GM23338 (cell line): ENCODE results near the gene DOCK11. TPM values are rescaled to one million over a fixed set of nuclear protein-coding genes. Genes with fewer than 3 reads are reported as not detected.

Experiments
- ATAC-seq: fragments of 200-7000 bp; cut with Tn5 transposase; 3 replicates; pipeline ENCODE4 v1.9.1; 2020
- DNase-seq: peaks from one replicate; pipeline ENCODE4 v3.0.0-alpha.2; 2015; ENCODE audit warnings: low spot score
- H2AFZ ChIP-seq: fragments of 200-600 bp; sonication (generic); 2 replicates; pipeline ENCODE4 v1.8.0; 2016; ENCODE audit warnings: antibody characterized with exemption, mild to moderate bottlenecking, moderate library complexity
- H3F3A ChIP-seq: fragments of 200-600 bp; sonication (generic); replicated peaks from 2 replicates; pipeline ENCODE4 v1.8.0; 2017; ENCODE audit warnings: antibody characterized with exemption, mixed run types, low read depth
- H3K27ac ChIP-seq: fragments of 200-600 bp; sonication (generic); 2 replicates; pipeline ENCODE4 v1.6.1; 2016; ENCODE audit warnings: low read depth
- H3K27me3 ChIP-seq: fragments of 200-600 bp; sonication (generic); 2 replicates; pipeline ENCODE4 v1.8.0; 2016; ENCODE audit warnings: mild to moderate bottlenecking, mixed run types, moderate library complexity; ENCODE audit not compliant: insufficient read depth
- H3K36me3 ChIP-seq: fragments of 200-600 bp; sonication (generic); 2 replicates; pipeline ENCODE4 v1.8.0; 2016; ENCODE audit warnings: mild to moderate bottlenecking; ENCODE audit not compliant: insufficient read depth
- H3K4me1 ChIP-seq: fragments of 200-600 bp; sonication (generic); 2 replicates; pipeline ENCODE4 v1.8.0; 2016; ENCODE audit warnings: mild to moderate bottlenecking, moderate library complexity; ENCODE audit not compliant: insufficient read depth
- H3K4me2 ChIP-seq: fragments of 200-600 bp; sonication (generic); 2 replicates; pipeline ENCODE4 v1.7.1; 2017; ENCODE audit warnings: mixed run types
- H3K4me3 ChIP-seq: fragments of 200-600 bp; sonication (generic); 2 replicates; pipeline ENCODE4 v1.6.1; 2016; ENCODE audit warnings: mixed run types
- H3K79me2 ChIP-seq: fragments of 200-600 bp; sonication (generic); replicated peaks from 2 replicates; pipeline ENCODE4 v1.8.0; 2017; ENCODE audit warnings: mild to moderate bottlenecking; ENCODE audit not compliant: insufficient read depth
- H3K9me2 ChIP-seq: fragments of 200-600 bp; sonication (generic); 2 replicates; pipeline ENCODE4 v1.8.0; 2017; ENCODE audit not compliant: insufficient read depth
- H4K20me1 ChIP-seq: fragments of 200-600 bp; sonication (generic); replicated peaks from 2 replicates; pipeline ENCODE4 v1.8.0; 2017; ENCODE audit warnings: mild to moderate bottlenecking; ENCODE audit not compliant: insufficient read depth
- H3K27ac Mint-ChIP-seq: 2 replicates; pipeline ENCODE4 v1.8.0; 2020; ENCODE audit warnings: inconsistent platforms, mild to moderate bottlenecking, moderate library complexity, mixed read lengths
- H3K27me3 Mint-ChIP-seq: 3 replicates; pipeline ENCODE4 v1.8.0; 2022; ENCODE audit warnings: low read depth, mild to moderate bottlenecking, moderate library complexity, mixed read lengths, inconsistent platforms; ENCODE audit not compliant: insufficient read depth, poor library complexity
- H3K36me3 Mint-ChIP-seq: 3 replicates; pipeline ENCODE4 v1.8.0; 2021; ENCODE audit warnings: low read depth, mild to moderate bottlenecking, inconsistent platforms, moderate library complexity, mixed read lengths
- H3K4me1 Mint-ChIP-seq: 3 replicates; pipeline ENCODE4 v1.8.0; 2020; ENCODE audit warnings: mild to moderate bottlenecking, inconsistent platforms, mixed read lengths
- H3K4me3 Mint-ChIP-seq: 3 replicates; pipeline ENCODE4 v1.8.0; 2021; ENCODE audit warnings: moderate library complexity, mild to moderate bottlenecking, inconsistent platforms, mixed read lengths
- H3K9me3 Mint-ChIP-seq: 3 replicates; pipeline ENCODE4 v1.8.0; 2020; ENCODE audit warnings: moderate library complexity, mild to moderate bottlenecking, inconsistent platforms, mixed read lengths
- CREB1 ChIP-seq: fragments of 250-450 bp; sonication (Bioruptor Pico); IDR thresholded peaks from 2 replicates; pipeline ENCODE4 v1.5.0; 2020; ENCODE audit warnings: low read depth, mild to moderate bottlenecking, moderate library complexity
- CTCF ChIP-seq, 2 experiments: fragments of 200-600 bp in 1 of 2; sonication (generic) in 1 of 2; conservative IDR thresholded peaks; 2 replicates each; pipeline versions ENCODE4 v1.5.1 to v1.6.1; 2016 to 2017; ENCODE audit warnings: antibody characterized with exemption in 2 of 2, low read depth in 2 of 2, mild to moderate bottlenecking in 2 of 2, moderate library complexity in 1 of 2
- EZH2 ChIP-seq: fragments of 200-600 bp; sonication (generic); IDR thresholded peaks from one replicate; pipeline ENCODE4 v1.8.0; 2017; ENCODE audit warnings: antibody characterized with exemption, mild to moderate bottlenecking, low read depth; ENCODE audit not compliant: unreplicated experiment
- EZH2phosphoT487 ChIP-seq: fragments of 200-600 bp; sonication (generic); IDR thresholded peaks from one replicate; pipeline ENCODE4 v1.8.1; 2018; ENCODE audit warnings: antibody characterized with exemption; ENCODE audit not compliant: unreplicated experiment
- JUNB ChIP-seq: IDR thresholded peaks from one replicate; pipeline ENCODE4 v1.6.1; 2016; ENCODE audit warnings: antibody characterized with exemption; ENCODE audit not compliant: unreplicated experiment
- NANOG ChIP-seq: IDR thresholded peaks from 2 replicates; pipeline ENCODE4 v1.6.1; 2016; ENCODE audit warnings: antibody characterized with exemption, borderline replicate concordance
- POLR2AphosphoS5 ChIP-seq: IDR thresholded peaks from 2 replicates; pipeline ENCODE4 v1.6.1; 2016; ENCODE audit warnings: antibody characterized with exemption, low read depth
- STAT1 ChIP-seq: IDR thresholded peaks from one replicate; pipeline ENCODE4 v1.6.1; 2016; ENCODE audit warnings: antibody characterized with exemption; ENCODE audit not compliant: unreplicated experiment
- ZNF114 ChIP-seq: fragments of 250-450 bp; sonication (Bioruptor Pico); IDR thresholded peaks from 2 replicates; pipeline ENCODE4 v1.5.0; 2020; ENCODE audit warnings: mild to moderate bottlenecking, moderate library complexity
- ZNF331 ChIP-seq: fragments of 250-450 bp; sonication (Bioruptor Pico); IDR thresholded peaks from 2 replicates; pipeline ENCODE4 v1.5.0; 2020; ENCODE audit warnings: low read depth, mild to moderate bottlenecking, moderate library complexity
- ZNF462 ChIP-seq: fragments of 250-450 bp; sonication (Bioruptor Pico); IDR thresholded peaks from 2 replicates; pipeline ENCODE4 v1.5.0; 2020; ENCODE audit warnings: mild to moderate bottlenecking, moderate library complexity
- polyA plus RNA-seq: library from polyadenylated mRNA; unstranded; fragments of >200 nt; fragmentation: Nextera tagmentation; extraction: Ambion mirVana; gene quantifications from 2 replicates; pipeline ENCODE4 v1.2.1, GENCODE V29; 2016
- total RNA-seq: library from RNA; depleted of rRNA; stranded (reverse); fragments of >200 nt; shearing (Covaris generic); gene quantifications from 2 replicates; pipeline ENCODE4 v1.2.3, GENCODE V29; 2014

Gene DOCK11
- total and polyA plus RNA-seq, 2 experiments from 2014 or later = 6.0 to 12.3 TPM

GRCh38 chrX:118554511-118554910 lies 58.9 kb downstream of the DOCK11 start (continued):
- no peak for TF ChIP-seq ZNF462
- TF ChIP-seq NANOG = no peak

GRCh38 chrX:118558926-118559325 lies 63.3 kb downstream of the DOCK11 start:
- H3K9me3 Mint-ChIP-seq = no peaks in the 10 kb centered on the region

GRCh38 chrX:118560489-118560888 lies 64.9 kb downstream of the DOCK11 start:
- peak overlapping the region; percentile 27; the same call in 1 of the 2 replicates for H3K27ac ChIP-seq
- H3K79me2 ChIP-seq = no peaks in the 10 kb centered on the region
- peak; percentile 16 for DNase-seq
- Mint-ChIP-seq H3K4me1 (peaks cover 11% of the 10 kb centered on the region), H3K4me3 (no peak overlapping the region), H3K27ac (no peak overlapping the region), H3K36me3 (peaks cover 6% of the 10 kb centered on the region; the same call in 2 of the 3 replicates), H3K27me3 (no peaks in the 10 kb centered on the region), H3K9me3 (no peaks in the 10 kb centered on the region)
- no peaks in the 10 kb centered on the region for H3K9me2 ChIP-seq
- H2AFZ ChIP-seq = no peak overlapping the region
- H3K4me3 ChIP-seq = no peak overlapping the region
- H4K20me1 ChIP-seq = no peaks in the 10 kb centered on the region
- no peaks in the 10 kb centered on the region for H3K36me3 ChIP-seq
- H3K4me2 ChIP-seq = 0 out of 2 replicates have a peak overlapping the region, but pooled peaks have one; percentile 12
- no peaks in the 10 kb centered on the region for H3K27me3 ChIP-seq
- ATAC-seq = peak; percentile 74
- no peaks in the 10 kb centered on the region for H3K4me1 ChIP-seq
- no peaks in the 10 kb centered on the region for H3F3A ChIP-seq
- TF ChIP-seq NANOG = no peak
- no peak for TF ChIP-seq CREB1
- TF ChIP-seq EZH2phosphoT487 = no peak
- TF ChIP-seq JUNB = no peak
- no peak for TF ChIP-seq POLR2AphosphoS5
- TF ChIP-seq ZNF331 (CRISPR knock-in tag) = no peak
- no peak for TF ChIP-seq EZH2
- TF ChIP-seq ZNF114 (CRISPR knock-in tag) = no peak
- no peak for TF ChIP-seq CTCF (conservative IDR thresholded peaks at IDR 0.05; ENCODE audit: low read depth in 2 of 2)
- no peak for TF ChIP-seq STAT1

More at GRCh38 chrX:118558926-118559325, 63.3 kb downstream of the DOCK11 start:
- ATAC-seq (no peak), DNase-seq (no peak)
- no peaks in the 10 kb centered on the region for H3K27me3 Mint-ChIP-seq
- peaks cover 11% of the 10 kb centered on the region for H3K4me1 Mint-ChIP-seq
- Histone ChIP-seq H3K4me3 (no peak overlapping the region), H4K20me1 (no peaks in the 10 kb centered on the region), H3K27me3 (no peaks in the 10 kb centered on the region), H3F3A (no peaks in the 10 kb centered on the region), H2AFZ (no peak overlapping the region), H3K27ac (no peak overlapping the region), H3K79me2 (no peaks in the 10 kb centered on the region), H3K9me2 (no peaks in the 10 kb centered on the region), H3K4me2 (no peak overlapping the region), H3K4me1 (no peaks in the 10 kb centered on the region), H3K36me3 (no peaks in the 10 kb centered on the region)
- no peak for TF ChIP-seq JUNB
- TF ChIP-seq STAT1 = no peak
- H3K36me3 Mint-ChIP-seq = peaks cover 6% of the 10 kb centered on the region; the same call in 2 of the 3 replicates
- H3K4me3 Mint-ChIP-seq = no peak overlapping the region
- H3K27ac Mint-ChIP-seq = no peak overlapping the region
